NCI-H2196 treated with DMSO at 0.1 percent for 48 hours (cell line): ENCODE data around the gene STARD13.
"Not testable (repeated sequence)": the region's sequence is repeated elsewhere in the genome, so short reads cannot be mapped to it uniquely, and the experiment has no call there.

Experiments
- DNase-seq: peaks from one replicate; lab custom pipeline; 2025; ENCODE audit not compliant: unreplicated experiment; lab: John Stamatoyannopoulos, UW

The STARD13 gene

GRCh38 chr13:33257841-33258807 is 27.4 kb downstream of the STARD13 start:
- DNase-seq = no peak

GRCh38 chr13:33256148-33256840 is 29.3 kb downstream of the STARD13 start:
- DNase-seq = no peak

GRCh38 chr13:33252135-33252534 is 33.4 kb downstream of the STARD13 start:
- no peak for DNase-seq

GRCh38 chr13:33251131-33251661 is 34.4 kb downstream of the STARD13 start:
- no peak for DNase-seq

GRCh38 chr13:33250609-33251008 is 34.9 kb downstream of the STARD13 start:
- no peak for DNase-seq

GRCh38 chr13:33249894-33250293 is 35.7 kb downstream of the STARD13 start:
- DNase-seq = no peak

GRCh38 chr13:33249066-33249465 is 36.5 kb downstream of the STARD13 start:
- no peak for DNase-seq

GRCh38 chr13:33245505-33246158 is 39.9 kb downstream of the STARD13 start:
- no peak for DNase-seq

- DNase-seq = no peak
These were observed 40.7 kb downstream of the STARD13 start for GRCh38 chr13:33244907-33245287.

GRCh38 chr13:33244210-33244906 is 41.2 kb downstream of the STARD13 start:
- no peak for DNase-seq

- DNase-seq = no peak
These were observed 42.5 kb downstream of the STARD13 start for GRCh38 chr13:33242984-33243617.

GRCh38 chr13:33242372-33242771 is 43.2 kb downstream of the STARD13 start:
- DNase-seq = not testable (repeated sequence)

- DNase-seq = no peak
These were observed 49.5 kb downstream of the STARD13 start for GRCh38 chr13:33236021-33236420.

- DNase-seq = no peak
These were observed 50.0 kb downstream of the STARD13 start for GRCh38 chr13:33235564-33235963.

- no peak for DNase-seq
These were observed 50.5 kb downstream of the STARD13 start for GRCh38 chr13:33235078-33235477.

- DNase-seq = no peak
These were observed 52.0 kb downstream of the STARD13 start for GRCh38 chr13:33233547-33233946.

- DNase-seq = no peak
These were observed 52.7 kb downstream of the STARD13 start for GRCh38 chr13:33232883-33233282.

GRCh38 chr13:33231339-33231738 is 54.2 kb downstream of the STARD13 start:
- DNase-seq = no peak

- DNase-seq = no peak
These were observed 55.2 kb downstream of the STARD13 start for GRCh38 chr13:33230178-33230881.
